GM19025 (cell line): ENCODE measurements around the gene ANO6.

Source experiments
- ATAC-seq: cut with Tn5 transposase; IDR thresholded peaks from one replicate; pipeline ENCODE4 v1.9.1; 2021; ENCODE audit warnings: mild to moderate bottlenecking, low read depth, moderate library complexity; ENCODE audit not compliant: unreplicated experiment

The ANO6 gene

DNA sequence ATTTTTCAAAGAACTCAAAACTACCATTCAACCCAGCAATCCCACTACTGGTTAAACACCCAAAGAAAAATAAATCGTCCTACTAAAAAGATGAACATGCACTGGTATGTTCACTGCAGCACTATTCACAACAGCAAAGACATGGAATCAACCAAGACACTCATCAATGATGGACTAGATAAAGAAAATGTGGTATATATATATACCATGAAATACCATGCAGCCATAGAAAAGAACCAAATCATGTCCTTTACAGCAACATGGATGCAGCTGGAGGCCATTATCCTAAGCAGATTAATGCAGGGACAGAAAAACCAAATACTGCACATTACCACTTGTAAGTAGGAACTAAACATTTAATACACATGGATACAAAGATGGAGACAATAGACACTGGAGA lies 3.8 kb upstream of the ANO6 start:
- ATAC-seq, result no peak

GRCh38 chr12:45213107-45213506 lies 2.8 kb upstream of the ANO6 start:
- ATAC-seq, result no peak

GRCh38 chr12:45214071-45214470 lies 1.8 kb upstream of the ANO6 start:
- no peak for ATAC-seq

DNA sequence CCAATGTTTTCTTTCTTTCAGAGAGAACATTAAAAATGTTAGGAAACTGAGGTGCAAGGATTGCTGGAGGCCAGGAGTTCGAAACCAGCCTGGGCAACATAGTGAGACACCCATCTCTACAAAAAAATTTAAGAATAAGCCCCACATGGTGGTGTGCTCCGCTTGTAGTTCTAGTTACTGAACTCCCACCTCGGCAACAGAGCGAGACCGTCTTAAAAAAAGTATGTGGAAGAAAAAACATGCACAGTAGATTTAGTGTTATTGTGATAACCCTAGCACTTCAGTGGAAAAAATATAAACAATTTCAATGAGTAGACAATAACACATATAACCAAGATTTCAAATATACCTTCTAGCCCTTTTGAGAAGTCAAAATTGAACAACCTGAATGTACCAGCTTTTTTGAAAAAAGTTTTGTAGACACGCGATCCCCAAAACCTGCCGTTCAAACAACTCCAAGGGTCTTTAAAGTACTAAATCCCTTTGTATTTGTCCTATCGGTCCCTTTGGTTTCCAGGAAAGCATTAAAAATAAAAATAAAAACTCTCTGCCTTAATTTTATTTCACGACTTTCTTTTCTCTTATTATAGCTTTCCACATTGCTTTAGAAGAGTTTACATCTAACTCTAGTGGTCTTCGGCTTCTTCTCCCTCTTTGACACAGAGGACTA lies 1.0 kb upstream of the ANO6 start:
- no peak for ATAC-seq

DNA sequence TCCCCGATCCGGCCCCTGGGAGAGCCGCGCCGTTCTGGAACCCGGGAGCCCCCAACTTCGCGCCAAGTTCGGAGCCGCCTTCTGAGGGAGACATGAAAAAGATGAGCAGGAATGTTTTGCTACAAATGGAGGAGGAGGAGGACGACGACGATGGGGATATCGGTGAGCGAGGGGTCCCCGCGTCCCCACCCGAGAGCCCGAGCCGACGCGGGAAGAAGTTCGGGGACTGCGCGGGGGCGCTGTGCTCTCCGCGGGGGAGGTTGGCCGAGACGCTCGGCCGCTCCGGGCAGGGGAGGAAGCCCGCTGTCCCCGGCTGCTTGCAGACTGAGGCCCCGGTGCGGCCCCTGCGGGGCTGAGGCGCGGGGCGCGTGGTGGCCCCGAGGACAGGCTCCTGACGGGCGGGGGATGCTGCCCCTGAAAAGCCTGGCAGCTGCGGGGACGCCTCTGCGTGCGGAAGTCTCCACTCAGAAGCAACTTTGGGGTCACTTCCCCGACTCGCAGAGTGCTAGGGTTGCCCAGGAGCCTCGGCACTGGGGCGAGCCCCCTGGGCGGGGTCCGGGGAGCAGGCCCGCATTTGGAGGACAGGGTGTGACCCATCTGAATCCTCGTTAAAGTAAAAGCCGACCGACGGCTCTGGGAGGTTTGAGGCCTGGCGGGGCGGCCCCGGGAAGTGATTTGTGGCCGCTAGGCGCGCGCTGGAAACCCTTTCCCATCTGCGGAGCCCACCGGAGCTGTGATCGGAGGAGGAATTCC lies 511 bp downstream of the ANO6 start:
- ATAC-seq, result peak; percentile 42

- ATAC-seq, result no peak
These were observed 1.1 kb downstream of the ANO6 start for GRCh38 chr12:45216983-45217485.

- ATAC-seq, result no peak
These were observed 2.0 kb downstream of the ANO6 start for GRCh38 chr12:45217846-45218245.

GRCh38 chr12:45219621-45220020 lies 3.7 kb downstream of the ANO6 start:
- no peak for ATAC-seq

DNA sequence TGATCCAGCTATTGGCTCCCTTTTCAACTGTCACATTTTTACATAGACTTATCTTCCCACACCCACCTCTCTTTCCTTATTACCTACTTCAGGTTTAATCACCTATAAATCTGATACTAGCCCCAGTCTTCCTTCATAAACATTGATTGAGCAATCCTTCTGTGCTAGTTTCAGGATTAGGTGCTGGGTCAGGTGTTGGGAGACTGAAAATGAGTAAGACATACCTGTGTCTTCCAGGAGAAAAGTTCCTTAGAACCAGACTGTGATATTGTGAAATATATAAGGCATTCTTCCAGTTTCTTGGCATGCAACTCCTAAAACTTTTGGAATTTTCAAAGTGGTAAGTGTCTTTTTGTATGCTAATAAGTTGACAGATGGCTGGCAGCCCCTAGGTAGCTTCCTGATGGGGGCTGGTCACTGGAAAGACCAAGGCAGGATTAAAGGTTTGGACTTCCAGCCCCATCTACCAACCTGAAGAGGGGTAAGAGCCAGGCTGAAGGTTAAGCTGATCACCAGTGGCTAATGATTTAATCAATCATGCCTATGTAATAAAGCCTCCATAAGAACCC lies 4.6 kb downstream of the ANO6 start:
- ATAC-seq, result no peak

GRCh38 chr12:45220969-45221368 lies 5.1 kb downstream of the ANO6 start:
- ATAC-seq, result no peak

- no peak for ATAC-seq
These were observed 8.0 kb downstream of the ANO6 start for GRCh38 chr12:45223868-45224267.

DNA sequence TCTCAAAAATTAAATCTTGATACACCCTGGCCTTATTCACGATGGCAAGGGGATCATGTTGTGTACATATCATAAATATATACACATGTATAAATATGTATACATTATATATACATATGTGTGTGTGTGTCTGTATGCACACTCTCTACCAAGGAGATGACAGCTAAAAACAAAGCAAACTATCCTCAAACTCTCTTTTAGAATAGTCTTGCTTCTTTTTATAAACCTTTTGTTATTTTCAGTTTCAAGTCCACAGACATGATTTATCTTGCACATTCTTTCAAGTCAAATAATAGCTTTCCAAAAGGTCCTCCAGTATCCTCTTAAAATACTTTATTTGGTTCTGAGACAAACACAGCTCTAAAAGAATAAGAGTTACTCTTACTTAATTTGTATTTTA lies 8.4 kb downstream of the ANO6 start:
- no peak for ATAC-seq

DNA sequence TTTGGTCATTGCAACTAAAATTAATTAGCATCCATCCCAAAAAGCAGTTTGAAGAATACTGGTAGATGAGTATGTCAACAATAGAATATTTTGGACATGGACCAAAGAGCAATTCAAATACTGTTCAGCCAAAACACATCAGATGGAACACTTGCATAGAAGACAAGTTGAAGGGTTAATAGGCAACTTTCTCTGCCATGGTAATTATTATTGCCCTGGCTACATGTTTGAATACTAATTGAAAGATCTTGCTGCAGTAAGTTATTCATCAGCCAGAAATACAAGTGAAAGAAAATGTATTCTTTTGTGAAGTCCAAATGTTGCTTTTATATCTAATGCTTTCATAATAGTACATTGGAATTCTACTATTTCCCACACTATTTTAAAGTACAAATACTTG lies 10.1 kb downstream of the ANO6 start:
- ATAC-seq, result no peak

DNA sequence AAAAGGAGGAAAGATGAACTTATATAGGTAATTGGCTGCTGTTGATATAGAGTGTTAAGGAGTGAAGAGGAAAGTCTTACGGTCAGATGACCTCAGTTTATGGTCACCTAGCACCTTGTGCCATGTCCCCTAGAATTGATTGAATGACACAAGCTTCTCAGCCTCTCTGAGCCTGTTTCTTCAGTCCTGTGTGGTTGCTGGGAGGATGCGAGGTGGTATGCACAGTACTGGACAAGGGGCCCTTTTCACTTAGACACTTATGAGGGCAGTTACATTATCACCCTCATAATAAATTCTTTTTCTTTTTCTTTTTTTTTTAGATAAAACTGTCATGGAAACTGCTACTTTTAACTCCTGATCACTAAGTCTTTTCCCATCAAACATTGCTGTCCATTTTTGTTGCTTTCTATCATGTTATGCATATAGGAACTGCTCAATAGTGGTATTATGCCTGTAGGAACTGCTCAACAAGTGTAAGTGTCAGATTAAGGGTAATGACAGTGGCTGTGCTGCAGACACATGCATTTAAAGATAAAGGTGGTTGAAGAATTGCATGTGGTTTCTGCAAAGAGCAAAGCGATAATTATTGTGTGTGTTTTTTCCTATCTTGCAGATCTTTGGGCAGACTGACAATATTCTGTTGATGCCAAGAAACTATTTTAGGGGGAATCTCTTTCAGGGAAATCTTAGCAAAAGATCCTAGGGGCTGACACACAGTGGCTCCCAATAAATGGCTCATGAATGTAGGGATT lies 11.6 kb downstream of the ANO6 start:
- ATAC-seq, result no peak

DNA sequence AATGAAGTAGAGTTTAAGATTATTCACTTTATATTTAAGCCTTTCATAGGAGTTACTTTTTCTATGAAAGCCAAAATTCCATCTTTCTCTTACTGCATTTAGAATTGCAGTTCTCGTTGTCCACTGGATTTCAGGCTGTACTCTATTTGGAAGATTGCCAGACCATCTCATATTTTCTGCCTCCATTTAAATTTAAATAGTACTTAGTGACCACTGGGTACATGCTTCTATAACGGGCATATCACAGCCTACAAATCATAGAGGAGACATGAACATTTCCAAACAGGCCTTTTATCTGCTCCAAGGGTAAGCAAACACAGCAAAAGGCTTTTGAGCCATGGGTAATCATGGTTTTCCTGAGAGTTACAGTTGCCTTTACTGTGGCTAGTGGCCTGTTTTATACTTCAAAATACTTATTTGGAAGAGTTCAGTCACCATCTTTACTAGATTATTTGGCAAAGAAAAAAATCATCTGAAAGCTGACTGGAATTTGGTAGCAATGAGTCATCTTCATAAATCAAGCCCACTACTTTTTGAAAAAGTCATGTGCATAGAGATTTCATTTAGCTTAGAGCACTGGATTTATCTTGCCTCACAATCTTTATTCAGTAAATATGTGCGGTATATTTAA lies 15.7 kb downstream of the ANO6 start:
- no peak for ATAC-seq

DNA sequence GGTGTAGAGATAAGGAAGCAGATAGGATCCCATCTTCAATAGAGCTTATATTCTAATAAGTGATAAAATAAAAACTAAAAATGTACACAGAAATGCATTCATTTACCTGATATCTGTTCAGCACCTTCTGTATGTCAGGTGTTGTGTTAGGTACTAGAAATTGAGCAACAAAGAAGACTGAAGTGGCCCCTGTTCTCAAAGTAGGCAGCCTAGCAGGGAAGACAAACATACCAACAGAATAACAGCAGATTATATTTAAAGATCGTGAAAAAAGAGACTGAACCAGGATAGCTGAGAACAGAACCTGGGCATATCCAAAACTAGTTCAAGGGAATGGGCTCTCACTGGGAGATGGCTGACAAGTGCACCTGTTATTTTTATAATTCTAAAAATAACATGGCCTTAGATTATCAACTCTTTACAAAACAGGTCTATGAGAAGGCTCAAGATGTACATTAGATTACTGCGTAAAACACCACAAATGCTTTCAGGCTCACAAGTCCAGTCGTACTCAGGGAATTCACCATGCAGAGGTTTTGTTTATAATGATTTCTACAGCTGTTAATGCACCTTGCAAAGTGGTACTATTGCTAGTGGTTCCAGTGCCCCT lies 16.4 kb downstream of the ANO6 start:
- ATAC-seq, result no peak

GRCh38 chr12:45232756-45233372 lies 17.0 kb downstream of the ANO6 start:
- peak; percentile 59 for ATAC-seq

DNA sequence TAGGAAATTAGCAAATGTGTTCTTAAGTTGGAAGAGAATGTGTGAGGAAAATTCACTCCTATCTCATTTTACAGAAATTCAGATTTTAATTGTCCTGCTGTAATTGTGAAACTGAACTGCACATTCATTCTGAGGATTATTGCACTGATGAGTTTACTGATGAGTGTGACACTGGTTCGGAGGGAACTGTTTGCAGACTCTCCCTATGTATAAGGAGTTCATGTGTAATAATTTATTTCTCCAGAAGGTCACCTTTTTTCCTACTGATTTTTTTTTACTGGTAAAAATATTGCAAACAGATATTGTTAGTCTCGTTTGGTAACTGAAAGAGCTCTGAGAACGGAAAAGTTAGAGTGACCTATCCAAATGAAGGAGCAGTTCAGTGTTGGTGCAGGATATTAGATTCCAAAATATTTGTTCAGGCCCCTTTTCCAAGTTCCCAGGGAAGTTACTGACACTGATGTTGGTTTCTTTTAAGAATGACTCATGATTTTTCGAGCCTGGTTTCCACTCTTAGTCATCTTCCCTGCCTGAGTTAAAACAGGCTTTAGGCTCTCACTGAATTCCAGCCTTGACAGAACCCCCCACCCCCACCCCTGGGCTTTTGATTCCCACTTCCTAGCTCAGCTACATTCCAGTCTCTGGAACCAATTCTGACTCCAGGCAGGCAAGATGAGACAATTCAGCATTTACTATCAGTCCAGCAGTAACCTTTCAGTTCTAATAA lies 18.4 kb downstream of the ANO6 start:
- ATAC-seq, result no peak
